Measurements from ENCODE around the gene CDKL1.

DNA sequence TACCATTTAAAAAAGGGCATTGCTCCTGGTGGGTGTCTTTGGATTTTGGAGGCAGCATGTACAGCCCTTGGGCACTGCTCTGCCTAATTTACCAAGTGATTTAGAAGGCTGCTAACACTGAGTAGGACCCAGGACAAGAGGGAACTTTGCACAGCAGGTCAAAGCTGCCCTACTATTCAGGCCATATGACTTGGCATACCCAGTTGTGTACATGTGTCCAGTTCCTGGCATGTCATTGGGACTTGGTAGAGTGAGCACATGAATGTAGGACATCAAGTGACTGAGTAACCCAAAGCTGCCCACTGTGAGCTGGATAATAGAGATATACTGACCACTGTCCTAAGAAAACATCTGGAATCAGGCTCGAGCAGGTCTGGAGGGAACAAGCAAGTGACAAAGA, 15.7 kb downstream of the CDKL1 start:
- TF ChIP-seq, protein P1, sequence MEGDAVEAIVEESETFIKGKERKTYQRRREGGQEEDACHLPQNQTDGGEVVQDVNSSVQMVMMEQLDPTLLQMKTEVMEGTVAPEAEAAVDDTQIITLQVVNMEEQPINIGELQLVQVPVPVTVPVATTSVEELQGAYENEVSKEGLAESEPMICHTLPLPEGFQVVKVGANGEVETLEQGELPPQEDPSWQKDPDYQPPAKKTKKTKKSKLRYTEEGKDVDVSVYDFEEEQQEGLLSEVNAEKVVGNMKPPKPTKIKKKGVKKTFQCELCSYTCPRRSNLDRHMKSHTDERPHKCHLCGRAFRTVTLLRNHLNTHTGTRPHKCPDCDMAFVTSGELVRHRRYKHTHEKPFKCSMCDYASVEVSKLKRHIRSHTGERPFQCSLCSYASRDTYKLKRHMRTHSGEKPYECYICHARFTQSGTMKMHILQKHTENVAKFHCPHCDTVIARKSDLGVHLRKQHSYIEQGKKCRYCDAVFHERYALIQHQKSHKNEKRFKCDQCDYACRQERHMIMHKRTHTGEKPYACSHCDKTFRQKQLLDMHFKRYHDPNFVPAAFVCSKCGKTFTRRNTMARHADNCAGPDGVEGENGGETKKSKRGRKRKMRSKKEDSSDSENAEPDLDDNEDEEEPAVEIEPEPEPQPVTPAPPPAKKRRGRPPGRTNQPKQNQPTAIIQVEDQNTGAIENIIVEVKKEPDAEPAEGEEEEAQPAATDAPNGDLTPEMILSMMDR (IDR thresholded peaks at IDR 0.05), result no peak
- TF ChIP-seq POLR2A (IDR thresholded peaks at IDR 0.05), result no peak

All from heart left ventricle (tissue), 13 donors.